Activated CD8-positive, alpha-beta memory T cell treated with anti-CD3 and anti-CD28 coated beads for 48 hours (primary cell): ENCODE data around the gene CDK2.
"Not testable (repeated sequence)": the region's sequence is repeated elsewhere in the genome, so short reads cannot be mapped to it uniquely, and the experiment has no call there.

Experiments used
- DNase-seq, 3 experiments: peaks; one replicate each; pipeline ENCODE4 v3.0.0-alpha.2; 2020; ENCODE audit warnings: low read depth in 2 of 3, low spot score in 2 of 3

Gene CDK2

GRCh38 chr12:55966408-55967281, at the start of gene CDK2:
TSS of gene CDK2 (plus strand) at chr12:55966830. CDS start at chr12:55967009, 179 bp downstream.
- peak; percentile 81 to 89 (median 82) for DNase-seq

- not testable (repeated sequence) for DNase-seq
Observed at GRCh38 chr12:55919032-55919431, 47.6 kb upstream of the CDK2 start.

- no peak for DNase-seq
Observed at GRCh38 chr12:55922126-55922525, 44.5 kb upstream of the CDK2 start.

GRCh38 chr12:55923648-55924047, 43.0 kb upstream of the CDK2 start:
- not testable (repeated sequence) for DNase-seq

GRCh38 chr12:55925371-55925770, 41.3 kb upstream of the CDK2 start:
- DNase-seq: no peak

- DNase-seq: no peak
Observed at GRCh38 chr12:55925870-55926737, 40.5 kb upstream of the CDK2 start.

- DNase-seq: peak; percentile 81 to 94 (median 87)
Observed at GRCh38 chr12:55926738-55927587, 39.7 kb upstream of the CDK2 start.

- no peak for DNase-seq
Observed at GRCh38 chr12:55927588-55928502, 38.8 kb upstream of the CDK2 start, which contains the start of gene PYM1. TSS of gene PYM1 (minus strand) at chr12:55927894. CDS start at chr12:55927761, 133 bp downstream.

- DNase-seq: peak in 1 of 3 experiments; percentile 76
Observed at GRCh38 chr12:55929306-55929791, 37.3 kb upstream of the CDK2 start.

- peak in 1 of 3 experiments; percentile 59 for DNase-seq
Observed at GRCh38 chr12:55930771-55931316, 35.8 kb upstream of the CDK2 start, which contains the start of gene DGKA. TSS of gene DGKA (plus strand) at chr12:55931162. CDS start at chr12:55936504, 5,342 bp downstream.

- no peak for DNase-seq
Observed at GRCh38 chr12:55931317-55931779, 35.3 kb upstream of the CDK2 start.

- no peak for DNase-seq
Observed at GRCh38 chr12:55931780-55932550, 34.7 kb upstream of the CDK2 start.

- no peak for DNase-seq
Observed at GRCh38 chr12:55932551-55932910, 34.1 kb upstream of the CDK2 start.

GRCh38 chr12:55933169-55933798, 33.3 kb upstream of the CDK2 start:
- no peak for DNase-seq

- DNase-seq: no peak
Observed at GRCh38 chr12:55933799-55934742, 32.6 kb upstream of the CDK2 start.

- no peak for DNase-seq
Observed at GRCh38 chr12:55934773-55935172, 31.9 kb upstream of the CDK2 start.

- no peak for DNase-seq
Observed at GRCh38 chr12:55935738-55936151, 30.9 kb upstream of the CDK2 start.
